ENCODE measurements around the gene ACKR3.

DNA sequence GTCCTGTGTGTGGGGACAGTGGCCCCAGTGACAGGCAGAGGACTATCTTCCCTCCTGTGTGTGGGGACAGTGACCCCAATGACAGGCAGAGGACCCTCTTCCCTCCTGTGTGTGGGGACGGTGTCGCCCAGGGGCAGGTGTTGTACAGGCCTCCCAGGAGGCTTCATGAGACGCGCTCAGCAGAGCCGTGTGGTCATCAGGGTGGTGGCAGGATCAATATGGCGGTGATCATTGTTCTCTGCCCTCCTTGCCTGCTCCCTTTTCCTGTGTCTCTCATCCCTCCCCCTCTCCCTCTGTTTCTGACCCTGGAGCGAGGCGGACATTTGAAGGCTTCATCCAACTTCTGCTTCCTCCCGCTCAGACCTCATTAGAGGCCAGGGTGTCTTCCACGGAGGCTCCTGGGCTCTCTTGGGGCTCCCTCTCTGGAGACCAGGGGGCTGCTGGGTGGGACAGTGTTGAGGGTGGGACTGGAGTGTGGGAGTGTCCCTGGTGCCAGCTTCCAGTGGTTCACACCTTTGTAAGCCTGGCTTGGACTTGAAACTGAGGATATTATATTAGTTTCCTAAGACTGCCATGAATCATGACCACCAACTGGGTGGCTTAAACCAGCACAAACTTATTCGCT lies 59.5 kb downstream of the ACKR3 start:
- TF ChIP-seq GATA2 (IDR thresholded peaks at IDR 0.05; ENCODE audit: low read depth, low read length), result no peak
- TF ChIP-seq GATA3 (IDR thresholded peaks at IDR 0.05; ENCODE audit: low read depth, low read length), result no peak
